ENCODE measurements around the gene ARFRP1.
A peak's percentile ranks its signal among the peaks of the same experiment; 100 is the strongest.
"Not testable (repeated sequence)": the region's sequence is repeated elsewhere in the genome, so short reads cannot be mapped to it uniquely, and the experiment has no call there.

The ARFRP1 gene

GRCh38 chr20:63671695-63672094, 36.1 kb downstream of the ARFRP1 start:
- DNase-seq = not testable (repeated sequence)

DNA sequence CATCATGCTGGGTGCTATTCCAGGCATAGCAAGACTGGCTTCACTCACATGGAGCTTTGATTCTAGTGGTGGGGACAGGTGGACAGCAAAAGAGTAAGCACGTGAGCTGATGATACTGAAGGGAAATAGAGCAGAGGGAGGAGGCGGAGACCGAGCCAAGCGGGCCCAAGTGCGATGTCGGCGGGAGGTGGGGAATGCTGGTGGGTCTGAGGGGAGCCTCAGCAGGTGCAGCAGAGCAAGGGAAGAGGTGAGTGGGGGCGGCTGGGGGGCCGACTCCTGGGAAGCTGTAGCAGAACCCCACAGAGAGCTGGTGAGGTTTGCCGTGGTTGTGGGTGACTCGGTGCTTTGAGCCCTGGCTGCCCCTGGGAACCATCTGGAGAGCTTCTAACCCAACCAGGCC, 39.4 kb downstream of the ARFRP1 start:
- no peak for DNase-seq

DNA sequence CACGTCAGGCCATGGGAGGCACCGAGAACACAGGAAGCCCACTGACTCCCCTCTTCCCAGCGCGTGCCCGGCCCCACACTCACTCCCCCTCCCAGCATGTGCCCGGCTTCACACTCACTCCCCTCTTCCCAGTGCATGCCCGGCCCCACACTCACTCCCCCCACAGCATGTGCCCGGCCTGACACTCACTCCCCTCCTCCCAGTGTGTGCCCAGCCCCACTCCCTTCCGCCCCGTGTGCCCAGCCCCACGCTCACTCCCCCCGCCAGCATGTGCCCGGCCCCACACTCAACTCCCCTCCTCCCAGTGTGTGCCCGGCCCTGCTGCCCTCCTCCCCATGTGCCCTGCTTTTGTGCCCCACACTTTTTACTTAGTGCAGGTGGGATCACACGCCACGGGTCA, 39.9 kb downstream of the ARFRP1 start:
- no peak for DNase-seq

DNA sequence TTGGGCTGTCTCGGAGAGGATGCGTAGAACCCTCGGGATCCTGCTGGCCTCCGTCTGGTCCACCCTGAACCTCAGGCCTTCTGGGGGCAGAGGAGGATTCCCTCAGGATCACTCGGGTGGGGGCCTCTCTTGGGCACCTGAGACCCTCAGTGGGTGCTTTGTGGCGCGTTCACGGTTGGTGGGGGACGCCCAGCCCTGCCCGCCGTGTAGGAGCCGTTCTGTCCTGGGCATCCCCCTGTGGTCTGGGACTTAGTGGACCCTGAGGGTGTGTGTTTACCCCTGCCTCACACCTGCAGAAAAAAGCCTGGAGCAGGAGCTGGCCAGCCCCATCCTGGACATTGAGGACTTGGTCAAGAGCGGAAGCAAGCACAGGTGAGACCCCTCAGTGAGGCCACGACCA, 42.1 kb downstream of the ARFRP1 start:
- no peak for DNase-seq

GRCh38 chr20:63664861-63665594, 42.7 kb downstream of the ARFRP1 start:
- DNase-seq = no peak

- no peak for DNase-seq
These were observed 43.5 kb downstream of the ARFRP1 start for GRCh38 chr20:63664143-63664851.

DNA sequence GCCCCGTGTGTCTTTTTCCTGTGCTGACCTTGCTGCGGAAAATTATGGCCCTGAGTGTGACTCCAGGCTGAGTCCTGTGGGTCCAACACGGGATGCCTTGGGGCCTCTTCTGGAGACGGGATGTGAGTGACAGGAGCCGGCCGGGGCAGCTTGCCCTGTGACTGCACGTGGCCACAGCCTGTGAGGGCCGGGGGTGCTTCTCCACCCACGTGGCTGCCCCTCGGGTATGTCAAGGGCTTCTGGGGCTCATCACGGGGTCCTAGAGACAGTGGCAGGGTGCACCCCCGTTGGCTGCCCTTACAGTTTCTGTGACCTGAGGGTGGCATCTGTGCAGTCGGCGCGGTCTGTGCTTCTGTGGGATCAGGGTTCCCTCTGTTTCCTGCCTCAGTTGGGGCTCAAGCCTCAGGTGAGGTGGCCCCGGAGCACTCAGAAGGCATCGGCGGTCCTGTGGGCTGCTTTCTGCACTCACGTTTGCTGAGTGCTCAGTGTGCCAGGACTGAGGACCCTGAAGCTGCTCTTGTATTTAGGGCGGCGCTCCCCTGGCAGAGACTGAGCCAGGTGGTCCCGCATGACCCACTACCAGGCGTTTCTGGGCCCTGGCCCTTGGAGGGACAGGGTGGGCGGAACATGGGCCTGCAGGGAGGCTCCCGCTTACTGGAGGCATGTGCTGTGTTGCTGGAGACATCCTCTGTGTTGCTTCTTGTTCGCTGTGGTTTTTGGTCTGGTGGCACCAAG, 44.3 kb downstream of the ARFRP1 start:
- DNase-seq = no peak

DNA sequence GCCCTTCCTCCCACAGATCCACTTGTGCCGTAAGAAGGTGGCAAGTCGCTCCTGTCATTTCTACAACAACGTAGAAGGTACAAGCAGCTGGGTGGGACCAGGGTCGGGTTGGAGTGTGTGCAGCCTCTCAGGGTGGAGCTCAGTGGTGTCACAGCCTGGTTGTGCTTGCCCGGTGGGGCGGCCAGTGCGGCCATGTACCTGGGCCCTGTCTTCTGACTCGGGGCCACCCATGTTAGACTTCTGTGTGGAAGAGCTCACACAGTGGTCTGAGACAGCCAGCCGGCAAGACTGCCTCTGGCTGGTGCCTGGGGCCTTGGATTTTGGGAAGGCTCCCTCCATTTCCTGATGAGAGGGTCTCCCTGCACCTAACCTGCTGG, 45.0 kb downstream of the ARFRP1 start:
- DNase-seq = no peak

DNA sequence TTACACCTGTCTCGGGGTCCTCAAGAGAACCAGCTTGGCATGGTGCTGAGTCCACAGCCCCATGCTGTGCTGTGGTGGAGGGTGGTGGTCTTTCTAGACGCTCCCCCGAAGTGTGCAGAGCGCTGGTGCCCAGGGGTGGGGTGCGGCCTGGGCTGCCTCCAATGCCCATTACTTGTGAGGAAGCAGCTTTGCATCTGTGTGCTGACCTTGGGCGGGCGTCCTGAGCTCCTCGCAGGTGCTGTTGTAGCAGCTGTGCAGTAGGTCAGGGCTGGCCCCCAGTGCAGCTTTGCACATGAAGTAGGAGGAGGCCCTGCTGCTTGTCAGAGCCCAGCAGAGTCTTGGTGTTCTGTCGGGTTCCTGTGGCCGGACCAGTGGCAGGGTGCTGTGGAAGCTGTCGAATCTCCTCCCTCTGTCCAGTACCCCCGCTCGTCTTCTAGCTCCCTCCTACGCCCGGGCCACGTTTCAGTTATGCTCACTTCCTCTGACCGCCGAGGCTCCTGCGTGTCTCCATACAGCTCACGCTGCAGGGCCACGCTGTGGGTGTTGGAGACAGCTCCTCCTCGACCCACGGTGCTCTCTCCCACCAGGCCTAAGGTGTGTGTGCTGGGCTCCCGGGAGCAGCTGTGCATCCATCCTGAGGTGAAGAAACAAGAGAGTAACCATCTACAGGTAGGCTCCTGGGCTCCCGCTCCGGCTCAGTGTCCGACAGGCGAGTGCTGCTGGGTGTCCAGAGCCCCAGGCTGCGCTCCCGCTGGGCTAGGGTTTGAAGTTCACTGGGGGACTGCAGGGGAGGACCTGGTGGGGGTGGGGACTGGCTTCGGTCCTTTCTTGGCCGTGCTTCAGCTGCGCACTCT, 45.6 kb downstream of the ARFRP1 start:
- no peak for DNase-seq

- DNase-seq = no peak
These were observed 46.7 kb downstream of the ARFRP1 start for GRCh38 chr20:63661108-63661507.

GRCh38 chr20:63660622-63661021, 47.2 kb downstream of the ARFRP1 start:
- DNase-seq = no peak

DNA sequence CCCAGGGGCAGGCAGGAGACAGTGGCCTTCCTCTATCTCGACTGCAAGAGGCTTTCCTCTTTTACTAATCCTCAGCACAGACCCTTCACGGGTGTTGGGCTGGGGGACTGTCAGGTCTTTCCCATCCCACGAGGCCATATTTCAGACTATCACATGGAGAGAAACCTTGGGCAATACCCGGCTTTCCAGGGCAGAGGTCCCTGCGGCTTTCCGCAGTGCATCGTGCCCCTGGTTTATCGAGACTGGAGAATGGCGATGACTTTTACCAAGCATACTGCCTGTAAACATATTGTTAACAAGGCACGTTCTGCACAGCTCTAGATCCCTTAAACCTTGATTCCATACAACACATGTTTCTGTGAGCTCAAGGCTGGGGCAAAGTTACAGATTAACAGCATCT, 47.6 kb downstream of the ARFRP1 start:
- not testable (repeated sequence) for DNase-seq

DNA sequence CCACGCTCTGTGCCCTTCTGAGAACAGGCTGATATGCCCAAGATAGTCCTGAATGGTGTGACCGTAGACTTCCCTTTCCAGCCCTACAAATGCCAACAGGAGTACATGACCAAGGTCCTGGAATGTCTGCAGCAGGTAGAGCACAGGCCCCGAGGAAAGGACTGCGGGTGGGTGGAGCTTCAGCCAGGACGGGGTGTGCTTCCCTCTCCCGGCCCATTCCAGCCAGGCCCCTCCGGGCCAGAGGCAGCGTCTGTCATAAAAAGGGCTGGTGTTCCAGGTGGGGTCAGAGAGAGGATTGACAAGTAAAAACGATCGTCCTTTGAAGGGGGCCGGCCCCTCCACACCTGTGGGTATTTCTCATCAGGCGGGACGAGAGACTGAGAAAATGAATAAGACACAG, 48.4 kb downstream of the ARFRP1 start:
- no peak for DNase-seq

DNA sequence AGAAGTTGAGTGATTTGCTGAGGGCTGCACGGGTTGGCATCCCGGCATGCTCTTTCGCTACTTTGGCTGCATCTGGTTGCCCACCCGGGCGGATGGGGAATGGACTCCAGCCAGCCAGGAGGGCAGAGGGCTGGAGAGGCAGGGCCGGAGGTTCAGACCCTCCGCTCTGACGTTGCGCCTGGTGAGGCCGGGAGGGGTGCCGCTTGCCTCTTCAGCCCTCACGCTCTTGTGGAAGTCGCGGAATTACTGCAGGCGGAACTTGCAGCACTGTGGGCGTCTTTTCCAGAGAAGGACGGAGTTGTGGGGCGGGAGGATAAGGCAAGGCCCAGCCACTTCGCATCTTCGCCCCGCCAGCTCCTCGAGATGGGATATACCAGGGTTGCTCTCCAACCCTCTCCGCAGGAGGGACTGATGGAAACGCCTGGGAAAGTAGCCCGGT, 49.0 kb downstream of the ARFRP1 start:
- DNase-seq = no peak

GRCh38 chr20:63657937-63658748, 49.6 kb downstream of the ARFRP1 start, which contains the start of gene RTEL1:
Gene RTEL1 (plus strand): TSS chr20:63658312. CDS start chr20:63659403, 1,091 bp downstream.
- DNase-seq = peak; percentile 88

DNA sequence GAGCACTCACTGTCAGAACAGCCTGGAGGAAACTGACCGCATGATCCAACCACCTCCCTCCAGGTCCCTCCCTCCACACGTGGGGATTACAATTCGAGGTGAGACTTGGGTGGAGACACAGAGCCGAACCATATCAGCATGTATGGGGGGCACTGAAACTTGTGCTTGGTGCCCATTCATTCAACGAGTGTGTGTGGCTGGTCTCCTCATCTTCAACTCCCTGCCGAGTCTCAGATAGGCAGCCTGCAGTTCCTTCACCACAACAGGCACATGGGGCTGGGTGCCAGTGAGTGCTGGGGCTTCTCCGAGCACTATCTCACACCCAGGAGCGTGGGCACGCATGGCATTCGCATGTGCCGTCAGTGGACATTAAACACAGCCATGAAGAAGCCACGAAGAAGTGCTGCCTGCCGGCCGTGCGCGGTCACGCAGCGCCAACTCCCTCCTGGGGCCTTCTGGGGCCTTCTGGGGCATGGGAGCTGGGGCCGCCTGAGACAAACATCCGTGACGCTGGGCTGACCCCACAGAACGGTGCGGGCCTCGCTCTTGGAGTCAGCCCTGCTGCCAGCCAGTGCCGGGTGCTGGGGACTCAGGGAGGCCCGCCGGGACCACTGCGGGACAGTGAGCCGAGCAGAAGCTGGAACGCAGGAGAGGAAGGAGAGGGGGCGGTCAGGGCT, 50.4 kb downstream of the ARFRP1 start:
- DNase-seq = no peak

GRCh38 chr20:63656451-63656850, 51.3 kb downstream of the ARFRP1 start:
- DNase-seq = no peak

GRCh38 chr20:63655249-63655648, 52.5 kb downstream of the ARFRP1 start:
- DNase-seq = no peak

- no peak for DNase-seq
These were observed 53.7 kb downstream of the ARFRP1 start for GRCh38 chr20:63653974-63654668.
